PC-9 (cell line): ENCODE measurements around the gene ZNF469. TPM values are rescaled to one million over a fixed set of nuclear protein-coding genes. Genes with fewer than 3 reads are reported as not detected.

ENCODE experiments used
- BruUV-seq: library from RNA; stranded (reverse); fragments of 400-500 nt; replicated peaks from 2 replicates; lab custom pipeline; 2021; lab: Mats Ljungman, UMichigan
- CTCF ChIA-PET: fragments of 300-600 bp; sonication (Branson Sonifier 250); formaldehyde crosslinking; loops from one replicate; lab custom pipeline; 2022; ENCODE audit warnings: antibody characterized with exemption; lab: Charles Lee
- POLR2A ChIA-PET: fragments of 300-600 bp; sonication (Branson Sonifier 250); formaldehyde crosslinking; loops from one replicate; lab custom pipeline; 2022; ENCODE audit warnings: antibody characterized with exemption; ENCODE audit not compliant: unreplicated experiment; lab: Charles Lee
- DNase-seq, 2 experiments: peaks; one replicate each; pipeline versions ENCODE4 v3.0.0 to v3.0.0-alpha.2; 2015 to 2022; ENCODE audit warnings: mixed read lengths in 1 of 2
- H2AFZ ChIP-seq: fragments of 200-600 bp; sonication (generic); 2 replicates; pipeline ENCODE4 v1.8.1; 2017; ENCODE audit warnings: antibody characterized with exemption
- H3F3A ChIP-seq: fragments of 200-600 bp; sonication (generic); 2 replicates; pipeline ENCODE4 v1.8.1; 2017; ENCODE audit warnings: antibody characterized with exemption, mild to moderate bottlenecking, low read depth; ENCODE audit not compliant: insufficient read depth
- H3K27ac ChIP-seq: fragments of 200-600 bp; sonication (generic); 2 replicates; pipeline ENCODE4 v1.6.1; 2016; ENCODE audit warnings: mixed run types
- H3K27me3 ChIP-seq: fragments of 200-600 bp; sonication (generic); 2 replicates; pipeline ENCODE4 v1.6.1; 2016; ENCODE audit warnings: low read depth, mixed run types; ENCODE audit not compliant: insufficient read depth
- H3K36me3 ChIP-seq: fragments of 200-600 bp; sonication (generic); 2 replicates; pipeline ENCODE4 v1.6.1; 2016; ENCODE audit warnings: low read depth, mixed run types
- H3K4me1 ChIP-seq: fragments of 200-600 bp; sonication (generic); replicated peaks from 2 replicates; pipeline ENCODE4 v1.6.1; 2016; ENCODE audit warnings: mixed run types; ENCODE audit not compliant: insufficient read depth
- H3K4me2 ChIP-seq: fragments of 200-600 bp; sonication (generic); 2 replicates; pipeline ENCODE4 v1.6.1; 2017; ENCODE audit warnings: mixed run types
- H3K4me3 ChIP-seq: fragments of 200-600 bp; sonication (generic); 2 replicates; pipeline ENCODE4 v1.6.1; 2016; ENCODE audit warnings: mixed run types
- H3K79me2 ChIP-seq: fragments of 200-600 bp; sonication (generic); 2 replicates; pipeline ENCODE4 v1.6.1; 2017; ENCODE audit warnings: low read depth, mixed run types
- H3K9me2 ChIP-seq: fragments of 200-600 bp; sonication (generic); 2 replicates; pipeline ENCODE4 v1.8.1; 2017; ENCODE audit warnings: mild to moderate bottlenecking; ENCODE audit not compliant: insufficient read depth
- H3K9me3 ChIP-seq: fragments of 200-600 bp; sonication (generic); 2 replicates; pipeline ENCODE4 v1.8.1; 2016; ENCODE audit warnings: low read depth; ENCODE audit not compliant: insufficient read depth
- H4K20me1 ChIP-seq: fragments of 200-600 bp; sonication (generic); 2 replicates; pipeline ENCODE4 v1.8.1; 2017; ENCODE audit not compliant: insufficient read depth
- CTCF ChIP-seq: fragments of 200-600 bp; sonication (generic); conservative IDR thresholded peaks from 2 replicates; pipeline ENCODE4 v1.6.1; 2017; ENCODE audit warnings: mixed run types, antibody characterized with exemption, mild to moderate bottlenecking, moderate library complexity
- EZH2 ChIP-seq: fragments of 200-600 bp; sonication (generic); IDR thresholded peaks from 2 replicates; pipeline ENCODE4 v1.8.0; 2017; ENCODE audit warnings: antibody characterized with exemption, low read depth
- intact Hi-C: fragments of 100-400 bp; cut with micrococcal nuclease; formaldehyde crosslinking; loops from one replicate; pipeline ENCODE4 v1.10.0; 2022; ENCODE audit not compliant: unreplicated experiment
- total RNA-seq: library from RNA; stranded (reverse); gene quantifications from 2 replicates; pipeline ENCODE4 v1.2.3, GENCODE V29; 2021

The ZNF469 gene
- total RNA-seq, 1 experiment from 2014 or later, result 9.8 TPM

GRCh38 chr16:88421871-88422433 is 39.2 kb downstream of the ZNF469 start:
- no peaks in the 10 kb centered on the region for H3K9me2 ChIP-seq
- BruUV-seq, result no TSS peak
- no peaks in the 10 kb centered on the region for H3K36me3 ChIP-seq
- no peaks in the 10 kb centered on the region for H3F3A ChIP-seq
- DNase-seq, result no peak
- no peaks in the 10 kb centered on the region for H4K20me1 ChIP-seq
- intact Hi-C loops, result no loop called here
- no peak overlapping the region for H3K4me2 ChIP-seq
- no peak overlapping the region for H2AFZ ChIP-seq
- no peak overlapping the region for H3K27ac ChIP-seq
- no peaks in the 10 kb centered on the region for H3K4me1 ChIP-seq
- H3K27me3 ChIP-seq, result no peaks in the 10 kb centered on the region
- no peak for TF ChIP-seq EZH2
- no peak for TF ChIP-seq CTCF
- ChIA-PET POLR2A (no interaction called here), CTCF (no interaction called here)
- no peaks in the 10 kb centered on the region for H3K79me2 ChIP-seq
- no peak overlapping the region for H3K4me3 ChIP-seq
- H3K9me3 ChIP-seq, result no peaks in the 10 kb centered on the region

GRCh38 chr16:88422733-88423447 is 40.1 kb downstream of the ZNF469 start:
- Histone ChIP-seq H3K27ac (no peak overlapping the region), H3F3A (no peaks in the 10 kb centered on the region), H3K4me1 (no peaks in the 10 kb centered on the region), H3K36me3 (no peaks in the 10 kb centered on the region), H4K20me1 (no peaks in the 10 kb centered on the region), H2AFZ (no peak overlapping the region), H3K79me2 (no peaks in the 10 kb centered on the region), H3K4me3 (no peak overlapping the region), H3K4me2 (no peak overlapping the region), H3K9me3 (no peaks in the 10 kb centered on the region), H3K27me3 (no peaks in the 10 kb centered on the region), H3K9me2 (no peaks in the 10 kb centered on the region)
- intact Hi-C loops, result no loop called here
- ChIA-PET CTCF (no interaction called here), POLR2A (no interaction called here)
- TF ChIP-seq CTCF (no peak), EZH2 (no peak)
- no TSS peak for BruUV-seq
- no peak for DNase-seq

GRCh38 chr16:88423448-88423850 is 40.7 kb downstream of the ZNF469 start:
- no peaks in the 10 kb centered on the region for H3K36me3 ChIP-seq
- no peaks in the 10 kb centered on the region for H3F3A ChIP-seq
- H3K9me2 ChIP-seq, result no peaks in the 10 kb centered on the region
- intact Hi-C loops, result no loop called here
- POLR2A ChIA-PET, result no interaction called here
- H3K4me1 ChIP-seq, result no peaks in the 10 kb centered on the region
- TF ChIP-seq CTCF (no peak), EZH2 (no peak)
- no peaks in the 10 kb centered on the region for H3K9me3 ChIP-seq
- no peaks in the 10 kb centered on the region for H3K27me3 ChIP-seq
- H3K79me2 ChIP-seq, result no peaks in the 10 kb centered on the region
- no peak for DNase-seq
- CTCF ChIA-PET, result no interaction called here
- no peaks in the 10 kb centered on the region for H4K20me1 ChIP-seq
- H3K4me2 ChIP-seq, result no peak overlapping the region
- H2AFZ ChIP-seq, result no peak overlapping the region
- H3K27ac ChIP-seq, result no peak overlapping the region
- H3K4me3 ChIP-seq, result no peak overlapping the region
- BruUV-seq, result no TSS peak
